ENCODE data around the gene HEY2.
"Not testable (repeated sequence)": the region's sequence is repeated elsewhere in the genome, so short reads cannot be mapped to it uniquely, and the experiment has no call there.

The HEY2 gene

DNA sequence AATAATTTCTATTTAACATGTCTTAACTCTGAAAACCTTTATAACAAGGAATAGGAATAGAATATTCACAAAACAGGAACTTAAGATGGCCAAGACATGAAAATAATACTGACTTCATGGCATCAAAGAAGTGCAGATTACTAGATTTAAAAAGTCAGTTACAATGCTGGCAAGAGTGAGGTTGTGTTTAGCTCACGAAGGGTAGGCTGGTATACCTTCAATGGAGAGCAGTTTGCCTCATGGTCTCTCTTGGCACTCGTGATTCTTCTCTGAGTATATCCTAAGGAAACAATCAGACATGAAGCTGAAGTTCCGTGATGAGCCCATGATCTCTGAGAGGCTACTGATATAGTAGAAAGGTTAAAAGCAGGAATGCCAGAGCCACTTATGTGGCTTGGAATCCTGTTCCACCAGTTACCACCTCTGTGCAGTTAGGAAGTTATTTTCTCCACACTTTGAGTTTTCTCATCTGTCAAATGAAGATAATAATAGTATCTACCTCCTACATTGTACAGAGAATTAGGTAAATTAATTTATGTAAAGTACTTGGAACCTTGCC lies 48.5 kb downstream of the HEY2 start:
- DNase-seq: no peak

DNA sequence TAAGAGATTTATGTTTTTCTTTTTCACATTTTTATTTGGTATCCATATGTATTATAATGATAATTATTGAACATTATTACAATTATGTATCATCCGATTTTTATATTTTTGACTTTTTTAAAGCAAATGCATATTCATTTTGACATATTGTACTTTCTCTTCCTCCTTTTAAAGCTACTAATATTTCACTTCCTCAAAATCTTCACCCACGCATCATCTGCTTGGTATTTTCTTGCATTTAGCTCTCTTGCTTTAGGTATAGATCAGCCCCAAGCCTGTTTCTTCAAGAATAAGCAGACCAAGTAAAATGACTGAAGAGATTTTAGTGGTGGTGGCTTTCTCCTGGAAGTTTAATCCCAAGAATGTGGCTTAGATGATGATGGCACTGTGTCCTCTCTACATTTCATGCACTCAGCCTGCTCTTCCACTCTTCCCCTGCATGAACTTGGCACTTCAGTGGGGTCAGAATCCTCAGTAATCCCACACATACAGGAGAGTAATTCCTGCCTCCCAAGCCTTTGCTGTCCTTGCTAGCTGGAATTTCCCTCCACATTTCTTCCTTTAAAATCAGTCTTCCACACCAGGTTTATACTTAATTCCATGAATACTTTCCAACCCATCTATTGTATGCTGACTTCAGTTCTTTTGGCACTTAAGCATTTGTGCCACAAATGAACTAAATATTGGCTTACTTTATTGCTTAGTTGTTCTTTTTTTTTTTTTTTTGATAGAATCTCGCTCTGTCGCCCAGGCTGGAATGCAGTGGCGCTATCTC lies 49.5 kb downstream of the HEY2 start:
- no peak for DNase-seq

DNA sequence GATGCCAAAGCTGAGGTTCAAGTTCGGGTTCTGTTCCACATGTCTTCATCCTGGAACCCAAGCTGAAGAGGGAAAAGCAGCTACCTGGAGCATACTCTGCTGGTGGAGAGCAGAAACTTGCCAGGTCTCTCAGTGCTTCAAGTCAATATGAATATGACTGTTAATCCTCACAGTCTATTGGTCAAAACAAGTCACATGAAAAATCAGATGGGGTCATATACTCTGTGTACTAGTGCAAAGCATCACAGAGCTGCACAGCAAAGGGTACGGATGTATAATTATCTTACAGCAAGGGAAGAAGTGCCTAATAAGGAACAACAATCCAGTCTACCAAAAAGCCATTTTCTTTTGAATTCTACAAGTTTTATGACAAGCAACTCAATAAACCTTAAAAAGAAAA lies 53.0 kb downstream of the HEY2 start:
- DNase-seq: no peak

DNA sequence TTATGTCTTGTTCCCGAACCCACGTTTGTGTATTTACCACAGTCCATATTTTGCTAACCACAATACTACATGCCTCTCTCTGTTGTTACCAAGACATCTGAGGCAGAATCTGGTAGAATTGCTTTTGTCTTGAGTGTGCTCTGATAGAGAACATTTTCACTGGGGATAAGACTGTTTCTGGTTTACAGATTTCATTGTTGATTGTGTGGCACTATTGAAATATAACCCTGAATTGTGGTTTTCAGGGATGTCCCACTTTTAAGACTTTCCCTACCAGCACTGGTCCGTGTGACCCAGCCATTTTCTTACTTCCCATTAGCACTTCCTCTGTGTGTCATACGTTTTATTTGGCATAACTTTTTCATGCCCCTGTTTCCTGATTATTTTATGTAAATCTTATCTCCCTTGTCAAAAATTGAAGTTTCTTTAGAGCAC lies 53.5 kb downstream of the HEY2 start:
- DNase-seq: no peak

DNA sequence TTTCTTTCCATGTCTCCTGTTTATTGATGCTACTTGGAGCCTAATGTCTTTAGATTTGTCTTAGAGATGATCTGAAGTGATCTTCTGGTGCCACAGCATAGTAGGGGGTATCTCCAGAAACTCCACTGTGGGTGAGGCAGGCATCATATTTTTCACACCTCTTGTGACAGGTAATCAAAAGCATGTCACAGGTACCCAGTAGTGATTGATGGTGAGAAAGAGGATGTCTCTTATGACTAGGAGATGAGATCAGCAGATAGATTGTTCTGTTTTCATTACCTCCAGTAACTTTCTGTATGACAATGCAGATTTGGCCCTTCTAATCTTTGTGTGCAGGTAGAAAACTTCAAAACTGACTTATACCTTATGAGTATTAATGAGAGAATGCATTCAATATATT lies 54.8 kb downstream of the HEY2 start:
- DNase-seq: no peak

- not testable (repeated sequence) for DNase-seq
Measured at GRCh38 chr6:125804866-125805425, 55.5 kb downstream of the HEY2 start.

DNA sequence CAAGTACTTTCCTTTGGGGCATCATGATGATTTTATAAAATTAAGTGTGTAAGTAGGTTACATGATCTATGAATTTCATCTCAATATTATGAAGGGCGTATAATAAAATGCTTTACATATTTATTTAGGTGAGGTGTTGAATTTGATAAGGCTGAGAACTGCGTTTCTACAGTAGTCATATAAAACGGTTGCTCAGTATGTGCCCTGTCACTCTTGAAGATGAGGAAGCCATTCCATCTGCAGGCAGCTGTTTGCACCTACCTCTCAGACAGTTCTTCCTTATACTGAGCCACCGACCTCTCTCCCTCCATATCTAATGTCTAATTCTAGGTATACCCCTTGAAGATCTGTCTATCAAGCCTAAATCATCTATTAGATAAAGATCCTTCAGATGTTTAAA lies 57.4 kb downstream of the HEY2 start:
- no peak for DNase-seq

- DNase-seq: no peak
Measured at GRCh38 chr6:125807293-125807692, 57.9 kb downstream of the HEY2 start.

DNA sequence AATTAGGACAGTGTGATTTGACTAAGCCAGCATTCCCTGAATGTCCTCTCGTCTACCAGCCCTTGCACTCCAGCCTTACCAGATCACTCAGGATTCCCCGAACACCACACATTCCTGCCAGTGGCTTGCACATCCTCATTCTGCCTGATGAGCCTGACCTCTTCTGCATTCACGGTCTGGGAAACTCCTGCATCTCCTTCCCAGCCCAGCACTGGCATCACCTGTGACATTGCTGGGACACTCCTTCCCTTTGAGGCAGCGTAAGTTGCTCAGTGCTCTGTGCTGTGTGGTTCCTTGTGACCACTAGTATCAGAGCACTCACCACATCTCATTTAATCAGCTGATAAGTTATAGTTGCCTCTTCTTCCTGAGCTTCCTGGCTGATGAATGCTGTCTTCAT lies 58.6 kb downstream of the HEY2 start:
- DNase-seq: no peak

DNA sequence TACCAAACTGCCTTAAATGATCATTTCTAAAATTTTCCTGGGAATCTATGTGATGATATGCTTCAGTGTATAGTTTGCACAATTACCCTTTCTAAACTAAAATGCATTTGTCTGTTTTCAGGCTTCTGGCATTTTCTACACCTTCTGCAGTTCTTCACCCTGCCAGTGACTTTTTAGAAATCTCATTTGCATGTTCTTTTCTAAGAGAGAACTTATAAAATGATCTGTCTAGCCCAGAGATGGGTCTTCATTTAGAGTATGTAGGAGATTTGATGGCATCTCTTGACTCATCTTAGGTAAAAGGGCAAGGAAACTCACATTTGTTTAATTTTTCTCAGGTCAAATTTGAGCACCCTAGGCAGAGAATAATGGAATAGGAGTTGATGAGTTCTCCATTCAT lies 59.2 kb downstream of the HEY2 start:
- DNase-seq: no peak

DNA sequence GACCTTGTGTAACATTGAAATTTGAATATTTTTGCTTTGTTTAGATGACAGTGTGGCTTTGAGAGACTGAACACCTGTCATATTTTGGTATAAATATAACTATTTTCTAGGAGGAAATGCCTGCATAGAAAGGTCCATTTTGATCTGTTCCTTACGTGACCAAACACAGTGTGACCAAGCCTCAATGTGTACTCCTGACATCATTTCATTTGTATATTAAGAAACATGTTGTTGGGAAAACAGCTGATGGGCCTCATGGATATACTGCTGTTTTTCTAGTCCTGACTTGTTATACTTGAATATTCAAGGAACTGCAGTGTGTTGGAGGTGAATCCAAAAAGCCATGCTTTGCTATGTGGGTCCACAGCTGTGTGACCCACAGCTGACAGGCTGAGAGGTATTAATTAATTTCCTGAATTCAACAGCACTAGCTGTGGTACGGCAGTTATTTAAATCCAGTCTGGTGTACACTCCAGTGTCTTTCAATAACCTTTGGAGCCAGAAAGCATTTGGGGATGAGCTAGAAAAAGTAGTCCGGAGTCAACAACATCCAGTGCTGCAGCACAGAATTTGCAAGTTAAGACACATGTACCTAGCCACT lies 60.2 kb downstream of the HEY2 start:
- DNase-seq: no peak

GRCh38 chr6:125810445-125810844 lies 61.0 kb downstream of the HEY2 start:
- DNase-seq: no peak

All from CD4-positive, alpha-beta T cell treated with Interferon gamma for 1 hour (primary cell).